ENCODE results near the gene PRKCE. TPM values are rescaled to one million over a fixed set of nuclear protein-coding genes. Genes with fewer than 3 reads are reported as not detected.

PRKCE gene
- polyA plus RNA-seq, 3 donors = 1.3 to 7.7 (median 2.3) TPM

DNA sequence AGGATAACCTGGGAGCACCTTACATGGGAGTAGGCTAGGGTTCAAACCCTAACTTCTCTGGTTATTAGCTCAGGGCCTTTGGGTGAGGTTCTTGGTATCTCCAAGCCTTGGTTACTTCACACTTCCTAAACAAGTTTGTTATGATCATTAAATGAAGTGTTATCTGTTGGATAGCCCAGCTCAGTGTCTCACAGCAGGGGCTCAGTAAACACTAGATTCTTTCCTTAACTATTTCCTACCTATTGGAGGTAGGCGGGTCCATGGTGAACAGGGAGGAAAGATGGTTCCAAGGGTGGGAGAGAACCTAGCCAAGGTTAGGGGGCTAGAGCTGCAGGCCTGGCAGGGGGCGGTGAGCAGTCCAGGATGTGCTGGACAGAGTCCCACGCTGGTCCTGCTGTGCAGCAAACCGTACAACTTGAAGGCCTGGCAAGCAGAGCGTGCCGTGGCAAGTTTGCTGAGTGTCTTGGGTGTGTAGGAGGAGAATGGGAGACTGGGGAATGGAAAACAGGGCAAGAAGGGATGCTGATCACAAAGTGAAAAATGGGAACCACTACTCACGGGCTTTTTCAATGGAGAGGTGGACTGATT, 259.1 kb downstream of the PRKCE start:
- H3K9me3 ChIP-seq (replicated peaks in 1 of 2; ENCODE audit: control insufficient read depth in 1 of 2, insufficient read depth in 1 of 2, low read length in 2 of 2) = no peaks in the 10 kb centered on the region
- no peaks in the 10 kb centered on the region for H3K79me2 ChIP-seq (ENCODE audit: insufficient read depth, low read length)
- peak overlapping the region in 3 of 7 donors; percentile 19 to 49 (median 25) for H3K27ac Mint-ChIP-seq
- peaks cover 15% of the 10 kb centered on the region for H3K4me1 Mint-ChIP-seq
- peaks cover 8 to 9% of the 10 kb centered on the region in 2 donors for H3K4me1 ChIP-seq (ENCODE audit: control insufficient read depth in 1 of 2, insufficient read depth in 2 of 2, low read length in 2 of 2)
- H3K9me3 Mint-ChIP-seq = no peaks in the 10 kb centered on the region
- H3K36me3 ChIP-seq (replicated peaks in 1 of 2; ENCODE audit: control insufficient read depth in 1 of 2, insufficient read depth in 2 of 2, low read length in 2 of 2) = no peaks in the 10 kb centered on the region
- no peak overlapping the region for H3K4me3 ChIP-seq (replicated peaks in 1 of 3; ENCODE audit: low read depth in 2 of 3, low read length in 3 of 3)
- no peaks in the 10 kb centered on the region for H4K20me1 ChIP-seq (ENCODE audit: insufficient read depth, low read length)
- TF ChIP-seq, protein P1, sequence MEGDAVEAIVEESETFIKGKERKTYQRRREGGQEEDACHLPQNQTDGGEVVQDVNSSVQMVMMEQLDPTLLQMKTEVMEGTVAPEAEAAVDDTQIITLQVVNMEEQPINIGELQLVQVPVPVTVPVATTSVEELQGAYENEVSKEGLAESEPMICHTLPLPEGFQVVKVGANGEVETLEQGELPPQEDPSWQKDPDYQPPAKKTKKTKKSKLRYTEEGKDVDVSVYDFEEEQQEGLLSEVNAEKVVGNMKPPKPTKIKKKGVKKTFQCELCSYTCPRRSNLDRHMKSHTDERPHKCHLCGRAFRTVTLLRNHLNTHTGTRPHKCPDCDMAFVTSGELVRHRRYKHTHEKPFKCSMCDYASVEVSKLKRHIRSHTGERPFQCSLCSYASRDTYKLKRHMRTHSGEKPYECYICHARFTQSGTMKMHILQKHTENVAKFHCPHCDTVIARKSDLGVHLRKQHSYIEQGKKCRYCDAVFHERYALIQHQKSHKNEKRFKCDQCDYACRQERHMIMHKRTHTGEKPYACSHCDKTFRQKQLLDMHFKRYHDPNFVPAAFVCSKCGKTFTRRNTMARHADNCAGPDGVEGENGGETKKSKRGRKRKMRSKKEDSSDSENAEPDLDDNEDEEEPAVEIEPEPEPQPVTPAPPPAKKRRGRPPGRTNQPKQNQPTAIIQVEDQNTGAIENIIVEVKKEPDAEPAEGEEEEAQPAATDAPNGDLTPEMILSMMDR (IDR thresholded peaks at IDR 0.05) = no peak
- WGBS (ENCODE audit: insufficient coverage) = 96% methylated on average over 4 of the region's 7 CpGs
- no peak overlapping the region for H3K4me2 ChIP-seq (replicated peaks; ENCODE audit: extremely low read depth, low read length, poor library complexity, severe bottlenecking)
- peak overlapping the region in 1 of 2 donors; percentile 44 for H3K27ac ChIP-seq (ENCODE audit: low read depth in 1 of 2, low read length in 2 of 2)
- no peak for DNase-seq
- no peak overlapping the region for H3K9ac ChIP-seq (ENCODE audit: insufficient read depth, low read length, poor library complexity, severe bottlenecking)
- peaks cover 0 to 5% of the 10 kb centered on the region in 2 donors for H3K36me3 Mint-ChIP-seq
- no peak overlapping the region for H3K4me3 Mint-ChIP-seq
- no peak overlapping the region for H2AFZ ChIP-seq (ENCODE audit: insufficient read depth, low read depth, low read length, poor library complexity, severe bottlenecking)
- H3K27me3 Mint-ChIP-seq (ENCODE audit: low read depth in 3 of 3) = peaks cover 0 to 1% (median 0%) of the 10 kb centered on the region in 3 donors
- intact Hi-C loops (cut with micrococcal nuclease) = no loop called here
- H3K27me3 ChIP-seq (ENCODE audit: control insufficient read depth in 2 of 2, insufficient read depth in 2 of 2, low read length in 2 of 2) = no peaks in the 10 kb centered on the region

DNA sequence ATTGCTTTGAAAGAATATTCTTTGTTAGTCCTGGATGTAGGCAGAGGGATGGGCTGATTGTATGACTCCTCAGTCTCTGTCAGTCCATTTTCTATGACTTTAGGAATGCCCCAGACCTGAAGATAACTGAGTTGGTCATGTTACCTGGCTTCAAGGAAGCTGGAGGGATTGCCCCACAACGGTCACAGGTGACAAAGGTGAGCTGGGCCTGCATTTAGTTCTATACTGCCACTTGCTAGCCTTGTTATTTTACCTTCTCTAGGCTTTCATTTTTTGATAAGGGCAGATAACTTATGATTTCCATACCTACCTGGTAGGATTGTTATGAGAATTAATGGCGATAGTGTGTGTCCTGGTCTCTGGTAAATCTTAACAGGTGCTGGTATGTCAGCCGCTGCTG, 260.1 kb downstream of the PRKCE start:
- Histone ChIP-seq H3K27me3 (ENCODE audit: control insufficient read depth in 2 of 2, insufficient read depth in 2 of 2, low read length in 2 of 2) (no peaks in the 10 kb centered on the region), H4K20me1 (ENCODE audit: insufficient read depth, low read length) (no peaks in the 10 kb centered on the region), H3K4me2 (replicated peaks; ENCODE audit: extremely low read depth, low read length, poor library complexity, severe bottlenecking) (no peak overlapping the region), H3K27ac (ENCODE audit: low read depth in 1 of 2, low read length in 2 of 2) (no peak overlapping the region), H3K36me3 (replicated peaks in 1 of 2; ENCODE audit: control insufficient read depth in 1 of 2, insufficient read depth in 2 of 2, low read length in 2 of 2) (no peaks in the 10 kb centered on the region), H3K4me3 (replicated peaks in 1 of 3; ENCODE audit: low read depth in 2 of 3, low read length in 3 of 3) (no peak overlapping the region), H3K9me3 (replicated peaks in 1 of 2; ENCODE audit: control insufficient read depth in 1 of 2, insufficient read depth in 1 of 2, low read length in 2 of 2) (no peaks in the 10 kb centered on the region), H3K9ac (ENCODE audit: insufficient read depth, low read length, poor library complexity, severe bottlenecking) (no peak overlapping the region), H3K79me2 (ENCODE audit: insufficient read depth, low read length) (no peaks in the 10 kb centered on the region), H2AFZ (ENCODE audit: insufficient read depth, low read depth, low read length, poor library complexity, severe bottlenecking) (no peak overlapping the region), H3K4me1 (ENCODE audit: control insufficient read depth in 1 of 2, insufficient read depth in 2 of 2, low read length in 2 of 2) (peaks cover 8 to 9% of the 10 kb centered on the region in 2 donors)
- intact Hi-C loops (cut with micrococcal nuclease) = no loop called here
- no peak for DNase-seq
- peaks cover 0 to 5% of the 10 kb centered on the region in 2 donors for H3K36me3 Mint-ChIP-seq
- H3K4me1 Mint-ChIP-seq = peaks cover 18% of the 10 kb centered on the region
- no peak overlapping the region for H3K27ac Mint-ChIP-seq
- TF ChIP-seq, protein P1 (IDR thresholded peaks at IDR 0.05) = no peak
- peaks cover 0 to 1% (median 0%) of the 10 kb centered on the region in 3 donors for H3K27me3 Mint-ChIP-seq (ENCODE audit: low read depth in 3 of 3)
- H3K4me3 Mint-ChIP-seq = no peak overlapping the region
- WGBS (ENCODE audit: insufficient coverage) = 92% methylated on average over 2 of the region's 3 CpGs
- no peaks in the 10 kb centered on the region for H3K9me3 Mint-ChIP-seq
